Body of pancreas (tissue), 4 donors: ENCODE data around the gene RAB3B. TPM values are rescaled to one million over a fixed set of nuclear protein-coding genes. Genes with fewer than 3 reads are reported as not detected.

ENCODE experiments used
- ATAC-seq: fragments of 150-250 bp; one replicate; pipeline ENCODE4 v1.9.1; 2016
- DNase-seq, 4 donors: peaks; one replicate each; pipeline ENCODE4 v3.0.0-alpha.2; 2019
- H3K27ac ChIP-seq, 4 donors: fragments of 200-600 bp; sonication (generic); 1 replicate in 3 of 4; 2 replicates in 1 of 4; pipeline versions ENCODE4 v1.5.1 to v1.6.1; 2016 to 2019; ENCODE audit warnings: mild to moderate bottlenecking in 1 of 4, mixed read lengths in 1 of 4, moderate library complexity in 1 of 4
- H3K27me3 ChIP-seq, 2 donors: fragments of 200-600 bp; sonication (generic); one replicate each; pipeline ENCODE4 v1.6.0; 2016; ENCODE audit warnings: mild to moderate bottlenecking in 1 of 2
- H3K36me3 ChIP-seq, 2 donors: fragments of 200-600 bp; sonication (generic); replicated peaks in 1 of 2; 2 replicates each; pipeline ENCODE4 v1.5.1; 2016; ENCODE audit warnings: low read depth in 2 of 2; ENCODE audit not compliant: insufficient read depth in 1 of 2
- H3K4me1 ChIP-seq: fragments of 200-600 bp; sonication (generic); one replicate; pipeline ENCODE4 v1.6.0; 2016
- H3K4me3 ChIP-seq, 2 donors: fragments of 200-600 bp; sonication (generic); 1 replicate in 1 of 2; 2 replicates in 1 of 2; pipeline ENCODE4 v1.5.1; 2016 to 2019
- H3K9me3 ChIP-seq, 3 donors: fragments of 200-600 bp; sonication (generic); 1 replicate in 2 of 3; 2 replicates in 1 of 3; pipeline ENCODE4 v1.5.1; 2016
- POLR2A ChIP-seq, 3 donors: fragments of 450-650 bp; IDR thresholded peaks; one replicate each; pipeline ENCODE4 v1.6.1; 2016; ENCODE audit warnings: antibody characterized with exemption in 3 of 3, mild to moderate bottlenecking in 2 of 3
- WGBS, 2 donors: methylation state at CpG; one replicate each; pipeline ENCODE4 v1.1.5; 2017; 5-methylcytosine and 5-hydroxymethylcytosine counted together
- intact Hi-C: fragments of 100-400 bp; cut with DNase I; formaldehyde crosslinking; loops from one replicate; pipeline ENCODE4 v1.15.1; 2023
- total RNA-seq, 2 donors: library from RNA; depleted of rRNA; stranded (reverse); fragments of >200 nt; gene quantifications; one replicate each; pipeline ENCODE4 v1.1.0, GENCODE V29; 2016
- TF ChIP-seq, protein P1 (sequence below), 7 experiments: fragments of 450-650 bp in 4 of 7; fragments of 200-600 bp in 3 of 7; sonication (generic) in 3 of 7; IDR thresholded peaks; one replicate each; pipeline ENCODE4 v1.5.1; 2016 to 2019; ENCODE audit warnings: antibody characterized with exemption in 7 of 7

The RAB3B gene
- total RNA-seq, 2 donors from 2014 or later: 1.3 to 2.9 TPM

GRCh38 chr1:51878616-51879336 lies 111.7 kb downstream of the RAB3B start, which contains the start of gene NRDC:
Gene NRDC (minus strand): TSS chr1:51878727. CDS start chr1:51878615, 112 bp downstream.
- Histone ChIP-seq H3K36me3 (no peaks in the 10 kb centered on the region), H3K9me3 (no peaks in the 10 kb centered on the region), H3K4me1 (peaks cover 36% of the 10 kb centered on the region), H3K27me3 (no peaks in the 10 kb centered on the region), H3K4me3 (peak within 1 kb of the TSS; percentile 79 to 91), H3K27ac (peak within 1 kb of the TSS; percentile 94 to 99 (median 96))
- intact Hi-C loops: no loop called here
- 0% methylated on average over 48 to 52 of the region's 54 CpGs for WGBS, 2 donors
- peak; percentile 96 for ATAC-seq
- TF ChIP-seq, protein P1, sequence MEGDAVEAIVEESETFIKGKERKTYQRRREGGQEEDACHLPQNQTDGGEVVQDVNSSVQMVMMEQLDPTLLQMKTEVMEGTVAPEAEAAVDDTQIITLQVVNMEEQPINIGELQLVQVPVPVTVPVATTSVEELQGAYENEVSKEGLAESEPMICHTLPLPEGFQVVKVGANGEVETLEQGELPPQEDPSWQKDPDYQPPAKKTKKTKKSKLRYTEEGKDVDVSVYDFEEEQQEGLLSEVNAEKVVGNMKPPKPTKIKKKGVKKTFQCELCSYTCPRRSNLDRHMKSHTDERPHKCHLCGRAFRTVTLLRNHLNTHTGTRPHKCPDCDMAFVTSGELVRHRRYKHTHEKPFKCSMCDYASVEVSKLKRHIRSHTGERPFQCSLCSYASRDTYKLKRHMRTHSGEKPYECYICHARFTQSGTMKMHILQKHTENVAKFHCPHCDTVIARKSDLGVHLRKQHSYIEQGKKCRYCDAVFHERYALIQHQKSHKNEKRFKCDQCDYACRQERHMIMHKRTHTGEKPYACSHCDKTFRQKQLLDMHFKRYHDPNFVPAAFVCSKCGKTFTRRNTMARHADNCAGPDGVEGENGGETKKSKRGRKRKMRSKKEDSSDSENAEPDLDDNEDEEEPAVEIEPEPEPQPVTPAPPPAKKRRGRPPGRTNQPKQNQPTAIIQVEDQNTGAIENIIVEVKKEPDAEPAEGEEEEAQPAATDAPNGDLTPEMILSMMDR (IDR thresholded peaks at IDR 0.05): no peak
- TF ChIP-seq POLR2A (IDR thresholded peaks at IDR 0.05): peak; percentile 86 to 96 (median 96)
- peak; percentile 100 for DNase-seq

GRCh38 chr1:51878308-51878615 lies 112.2 kb downstream of the RAB3B start:
- no peak for DNase-seq
- TF ChIP-seq, protein P1 (IDR thresholded peaks at IDR 0.05): no peak
- TF ChIP-seq POLR2A (IDR thresholded peaks at IDR 0.05): no peak
- H3K4me3 ChIP-seq: peak overlapping the region; percentile 79 to 91
- 0% methylated on average over 14 to 17 of the region's 17 CpGs for WGBS, 2 donors
- peak overlapping the region; percentile 94 to 99 (median 96) for H3K27ac ChIP-seq
- no peaks in the 10 kb centered on the region for H3K9me3 ChIP-seq
- ATAC-seq: no peak
- no peaks in the 10 kb centered on the region for H3K36me3 ChIP-seq
- peaks cover 36% of the 10 kb centered on the region for H3K4me1 ChIP-seq
- intact Hi-C loops: no loop called here
- H3K27me3 ChIP-seq: no peaks in the 10 kb centered on the region

DNA sequence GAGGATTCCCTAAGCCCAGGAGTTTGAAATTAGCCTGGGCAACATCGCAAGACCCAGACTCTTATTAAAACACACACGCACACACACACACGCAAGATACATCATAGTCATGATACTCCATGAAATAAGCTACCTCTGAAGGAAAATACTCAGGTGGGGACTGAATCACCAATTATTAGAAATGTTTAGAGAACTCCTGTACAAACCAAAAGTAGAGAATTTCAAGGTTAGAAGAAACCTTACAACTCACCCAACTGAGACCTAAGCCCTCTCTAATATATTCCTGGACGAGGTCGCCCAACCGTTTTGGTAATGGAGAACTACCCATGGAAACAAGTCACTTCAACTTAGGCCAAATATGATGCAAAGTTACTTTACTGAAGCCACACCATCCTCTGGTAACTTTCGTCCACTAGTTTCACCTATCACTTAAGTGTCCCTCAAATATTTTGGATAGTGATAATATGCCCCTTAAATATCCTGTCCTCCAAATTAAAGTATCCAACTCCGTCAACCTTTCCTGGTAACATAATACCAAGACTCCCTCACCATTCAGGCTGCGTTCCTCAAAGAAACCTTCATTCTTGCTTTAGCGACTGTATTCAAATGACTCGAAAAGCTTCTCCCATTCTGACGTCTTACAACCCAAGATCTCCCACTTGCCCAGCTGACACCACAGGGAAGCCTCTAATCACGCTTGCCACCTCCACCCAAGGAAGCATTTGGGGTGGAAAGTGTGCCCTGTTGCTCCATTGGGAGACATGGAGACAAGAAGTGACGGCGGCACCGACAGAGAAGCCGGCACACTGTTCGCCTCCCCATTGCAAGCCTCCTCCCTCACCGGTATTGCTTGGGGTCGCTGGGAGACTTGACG lies 112.8 kb downstream of the RAB3B start:
- Histone ChIP-seq H3K27ac (peak overlapping the region; percentile 94 to 99 (median 96)), H3K36me3 (no peaks in the 10 kb centered on the region), H3K27me3 (no peaks in the 10 kb centered on the region), H3K9me3 (no peaks in the 10 kb centered on the region), H3K4me3 (peak overlapping the region; percentile 79 to 91), H3K4me1 (peaks cover 36% of the 10 kb centered on the region)
- intact Hi-C loops: no loop called here
- no peak for ATAC-seq
- TF ChIP-seq, protein P1 (IDR thresholded peaks at IDR 0.05): no peak
- no peak for TF ChIP-seq POLR2A (IDR thresholded peaks at IDR 0.05)
- peak; percentile 25 to 36 (median 30) for DNase-seq
- WGBS, 2 donors: 6 to 9% methylated on average over 19 to 21 of the region's 21 CpGs

DNA sequence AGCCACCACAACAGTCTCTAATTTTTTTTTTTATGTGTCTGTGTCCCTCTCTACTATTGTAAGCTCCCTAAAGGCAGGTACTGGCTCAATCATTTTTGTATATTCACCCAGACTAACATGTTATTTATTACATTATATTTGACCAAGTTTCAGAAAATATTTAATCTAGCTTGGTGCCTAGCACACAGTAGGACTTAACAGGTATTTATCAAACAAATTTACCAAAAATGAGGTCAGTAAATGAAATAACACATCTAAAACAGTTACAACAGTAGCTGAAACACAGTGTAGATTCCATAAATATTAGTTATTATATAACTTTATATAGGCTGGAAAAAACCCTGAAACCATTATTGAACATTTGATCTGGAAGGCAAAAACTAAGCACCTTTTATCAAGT lies 114.7 kb downstream of the RAB3B start:
- Histone ChIP-seq H3K9me3 (no peaks in the 10 kb centered on the region), H3K4me1 (peaks cover 36% of the 10 kb centered on the region), H3K27ac (no peak overlapping the region), H3K4me3 (no peak overlapping the region), H3K27me3 (no peaks in the 10 kb centered on the region), H3K36me3 (no peaks in the 10 kb centered on the region)
- ATAC-seq: no peak
- intact Hi-C loops: no loop called here
- no peak for TF ChIP-seq POLR2A (IDR thresholded peaks at IDR 0.05)
- TF ChIP-seq, protein P1 (IDR thresholded peaks at IDR 0.05): no peak
- DNase-seq: no peak
